Measurements from ENCODE around the gene ZNF169.
"Not testable (repeated sequence)": the region's sequence is repeated elsewhere in the genome, so short reads cannot be mapped to it uniquely, and the experiment has no call there.

ZNF169 gene

GRCh38 chr9:94287877-94288513 is 28.9 kb downstream of the ZNF169 start:
- no peak for DNase-seq

GRCh38 chr9:94289691-94290090 is 30.6 kb downstream of the ZNF169 start:
- no peak for DNase-seq

DNA sequence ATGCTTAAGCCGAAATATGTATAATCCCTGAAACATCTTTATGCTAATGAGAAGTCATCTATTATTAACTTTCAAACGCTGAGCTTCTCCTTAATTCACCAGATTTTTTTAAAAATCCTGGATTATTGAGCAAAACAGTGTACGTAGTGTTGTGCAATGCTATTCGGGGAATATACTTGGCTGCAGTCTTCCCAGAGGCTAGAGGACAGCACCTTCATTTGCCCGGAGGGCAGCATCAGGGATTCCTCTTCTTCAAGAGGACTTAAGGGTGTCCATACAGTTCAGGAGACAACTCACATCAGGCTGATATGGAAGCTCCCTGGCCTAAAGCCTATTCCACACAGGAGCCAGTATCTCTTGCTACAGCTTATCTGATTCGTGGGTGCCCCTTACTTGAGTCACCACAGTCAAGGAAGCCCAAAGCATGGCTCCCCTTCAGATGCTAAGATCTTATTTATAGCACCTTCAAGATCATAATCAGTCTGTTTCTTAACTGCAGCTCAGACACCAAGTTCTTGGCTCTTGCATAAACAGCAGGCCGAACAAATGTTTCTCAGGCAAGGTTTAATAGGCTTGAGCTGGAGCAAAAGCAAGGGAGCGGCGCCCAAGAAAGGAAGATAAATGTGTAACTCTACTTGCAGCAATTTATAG is 40.0 kb downstream of the ZNF169 start:
- no peak for DNase-seq

DNA sequence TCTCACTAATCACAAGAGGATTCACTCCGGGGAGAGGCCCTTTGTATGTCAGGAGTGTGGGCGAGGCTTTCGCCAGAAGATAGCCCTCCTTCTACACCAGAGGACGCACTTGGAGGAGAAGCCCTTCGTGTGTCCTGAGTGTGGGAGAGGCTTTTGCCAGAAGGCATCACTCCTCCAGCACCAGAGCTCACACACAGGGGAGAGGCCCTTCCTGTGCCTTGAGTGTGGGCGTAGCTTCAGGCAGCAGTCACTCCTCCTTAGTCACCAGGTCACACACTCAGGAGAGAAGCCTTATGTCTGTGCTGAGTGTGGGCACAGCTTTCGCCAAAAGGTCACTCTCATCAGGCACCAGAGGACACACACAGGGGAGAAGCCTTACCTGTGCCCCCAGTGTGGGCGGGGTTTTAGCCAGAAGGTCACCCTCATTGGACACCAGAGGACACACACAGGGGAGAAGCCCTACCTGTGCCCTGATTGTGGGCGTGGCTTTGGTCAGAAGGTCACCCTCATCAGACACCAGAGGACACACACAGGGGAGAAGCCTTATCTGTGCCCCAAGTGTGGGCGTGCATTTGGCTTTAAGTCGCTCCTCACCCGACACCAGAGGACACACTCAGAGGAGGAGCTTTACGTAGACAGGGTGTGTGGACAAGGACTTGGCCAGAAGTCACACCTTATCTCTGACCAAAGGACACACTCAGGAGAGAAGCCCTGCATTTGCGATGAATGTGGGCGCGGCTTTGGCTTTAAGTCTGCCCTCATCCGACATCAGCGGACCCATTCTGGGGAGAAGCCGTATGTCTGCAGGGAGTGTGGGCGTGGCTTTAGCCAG is 41.6 kb downstream of the ZNF169 start:
- no peak for DNase-seq

- no peak for DNase-seq
Measured at GRCh38 chr9:94301583-94301982, 42.5 kb downstream of the ZNF169 start.

DNA sequence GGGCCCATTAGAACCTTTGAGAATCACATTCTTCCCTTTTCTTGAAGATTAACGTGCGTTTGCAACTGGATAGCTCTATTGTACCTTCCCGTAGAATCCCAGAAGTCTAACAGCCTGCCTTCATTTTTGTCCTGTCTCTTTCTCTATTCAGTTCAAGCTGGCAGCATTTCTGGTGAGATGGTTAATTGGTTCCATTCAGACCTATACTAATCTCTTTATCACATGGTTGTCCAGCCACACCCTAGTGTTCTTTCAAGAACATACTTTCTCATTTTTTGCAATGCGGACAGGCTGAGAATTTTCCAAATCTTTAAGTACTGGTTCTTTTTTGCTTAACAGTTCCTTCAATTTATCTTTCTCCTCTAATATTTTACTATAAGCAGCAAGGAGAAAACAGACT is 43.3 kb downstream of the ZNF169 start:
- no peak for DNase-seq

- DNase-seq, result no peak
Measured at GRCh38 chr9:94303321-94303720, 44.2 kb downstream of the ZNF169 start.

DNA sequence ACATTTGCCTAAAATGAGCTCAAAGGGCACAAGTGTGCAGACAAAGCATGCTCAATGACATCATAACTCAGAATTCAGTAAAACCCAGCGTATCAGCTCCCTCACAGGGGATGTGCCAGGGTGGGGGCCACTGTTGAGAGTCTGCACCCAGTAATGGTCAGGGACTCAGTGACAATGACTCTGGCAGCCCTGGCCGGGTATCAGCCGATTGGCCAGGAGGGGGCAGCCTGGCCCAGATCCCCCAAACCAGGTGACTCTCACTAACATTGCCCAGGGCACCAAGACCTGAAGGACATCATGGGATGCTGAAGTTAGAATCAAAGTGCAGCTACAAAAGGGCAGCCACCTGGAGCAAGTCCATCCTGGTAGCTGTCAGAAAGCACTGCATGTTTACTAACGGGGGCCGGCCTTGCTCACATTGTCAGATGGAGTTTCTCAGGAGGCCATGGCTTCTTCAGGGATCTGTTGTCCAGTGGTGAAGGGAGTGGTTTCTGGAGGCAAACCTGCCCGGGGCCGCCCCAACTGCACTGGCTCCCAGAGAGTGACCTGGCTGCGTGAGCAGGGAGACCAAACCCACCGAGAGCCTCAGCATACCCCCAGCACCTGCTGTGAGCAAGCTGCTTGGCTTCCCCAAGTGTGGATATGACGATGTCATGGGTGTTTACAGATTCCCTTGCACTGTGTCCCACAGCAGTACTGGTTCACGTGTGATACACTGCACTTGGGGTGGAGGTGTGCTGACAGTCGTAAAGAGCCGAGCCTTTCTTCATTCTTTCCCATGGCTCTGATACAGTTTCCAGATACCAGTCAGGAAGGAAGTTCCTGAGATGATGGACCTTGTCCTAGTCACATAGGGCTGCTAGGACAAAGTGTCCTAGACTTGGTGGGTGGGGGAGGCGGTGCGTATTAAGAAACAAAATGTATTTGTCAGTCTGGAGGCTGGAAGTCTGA is 56.2 kb downstream of the ZNF169 start:
- DNase-seq, result not testable (repeated sequence)

- not testable (repeated sequence) for DNase-seq
Measured at GRCh38 chr9:94316236-94316635, 57.1 kb downstream of the ZNF169 start.

DNA sequence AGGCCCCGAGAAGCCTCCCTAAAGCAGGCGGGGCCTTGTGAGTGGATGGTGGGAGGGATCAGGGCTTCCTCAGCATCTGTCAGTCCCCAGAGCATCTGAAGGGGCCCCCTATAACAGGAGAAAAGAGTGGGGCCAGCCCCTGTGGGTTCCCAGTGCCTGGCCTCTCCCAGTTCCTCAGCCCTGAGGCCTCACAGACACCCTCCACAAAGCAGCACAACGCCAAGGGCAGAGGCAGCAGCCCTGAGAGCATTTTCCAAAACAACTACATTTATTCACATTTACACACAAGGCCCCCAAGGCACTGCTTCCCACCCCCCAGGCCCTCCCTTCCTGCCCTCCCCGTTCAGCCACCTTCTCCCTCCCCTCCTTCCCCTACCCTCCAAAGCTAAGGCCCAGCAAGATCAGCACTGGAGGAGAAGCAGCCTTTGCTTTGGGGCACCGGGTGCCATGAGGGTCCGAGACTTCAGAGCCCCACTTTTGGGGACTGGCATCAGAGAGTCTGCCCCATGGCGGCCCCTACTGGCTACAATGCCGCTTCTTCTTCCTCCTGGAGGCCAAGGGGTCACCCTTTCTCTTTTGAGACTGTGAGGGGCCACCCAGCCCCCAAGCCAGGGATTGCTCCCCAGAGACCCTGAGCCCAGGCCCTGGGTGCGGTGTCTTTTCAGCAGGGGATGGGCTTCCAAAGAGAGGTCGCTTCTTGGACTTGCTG is 59.0 kb downstream of the ZNF169 start:
- DNase-seq, result not testable (repeated sequence)

DNA sequence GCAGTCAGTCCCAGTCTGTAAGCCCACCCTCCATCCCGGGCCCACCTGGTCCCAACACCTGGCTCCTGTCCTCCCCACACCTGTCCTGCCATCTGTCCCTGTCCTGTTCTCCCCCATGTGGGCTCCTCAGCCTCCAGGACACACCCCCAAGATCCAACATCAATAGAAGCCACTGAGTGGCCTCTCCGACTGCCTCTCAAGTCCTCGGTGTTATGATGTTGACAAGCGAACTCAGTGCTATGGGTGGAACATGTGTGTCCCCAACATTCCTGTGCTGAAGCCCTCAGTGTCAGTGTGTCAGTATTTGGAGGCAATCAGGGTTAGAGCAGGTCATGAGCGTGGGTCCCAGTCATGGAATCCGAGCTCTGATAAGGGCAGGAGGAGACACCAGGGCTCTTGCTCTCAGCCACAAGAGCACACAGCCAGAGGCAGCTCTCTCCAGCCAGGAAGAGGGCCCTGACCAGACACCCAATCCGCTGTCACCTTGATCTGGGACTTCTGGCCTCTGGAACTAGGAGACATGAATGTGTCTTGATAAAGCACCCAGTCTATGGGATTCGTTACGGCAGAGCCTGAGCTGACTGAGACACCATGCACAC is 63.3 kb downstream of the ZNF169 start:
- not testable (repeated sequence) for DNase-seq

DNA sequence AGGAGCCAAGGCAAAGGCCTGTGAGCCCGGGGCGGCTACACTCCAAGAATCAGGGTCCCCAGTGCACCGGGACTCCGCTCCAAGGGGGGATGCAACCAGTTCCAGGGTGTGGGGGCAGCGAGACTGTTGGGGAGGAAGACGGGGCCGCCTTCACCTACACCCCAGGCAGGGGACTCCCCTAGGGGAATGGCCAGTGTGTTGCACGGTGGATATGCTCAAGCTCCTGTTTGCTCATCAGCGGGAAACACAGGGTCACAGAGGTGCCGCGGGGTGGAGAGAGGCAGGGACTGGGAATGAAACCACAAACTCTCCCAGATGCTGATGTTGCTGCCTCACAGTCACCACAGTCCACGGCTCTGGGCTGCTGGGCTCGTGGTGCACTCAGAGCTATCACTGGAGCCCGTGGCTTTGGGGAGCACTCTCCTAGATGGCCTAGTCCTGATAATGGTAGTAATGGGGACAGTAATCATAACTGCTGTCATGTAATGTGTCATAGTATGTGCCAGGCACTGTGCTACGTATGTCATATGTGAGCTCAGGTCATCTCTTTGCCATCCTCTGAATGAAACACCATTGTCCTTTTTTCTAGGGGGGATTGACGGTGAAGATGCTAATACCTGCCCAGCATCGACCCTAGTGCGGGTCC is 64.2 kb downstream of the ZNF169 start:
- DNase-seq, result not testable (repeated sequence)

DNA sequence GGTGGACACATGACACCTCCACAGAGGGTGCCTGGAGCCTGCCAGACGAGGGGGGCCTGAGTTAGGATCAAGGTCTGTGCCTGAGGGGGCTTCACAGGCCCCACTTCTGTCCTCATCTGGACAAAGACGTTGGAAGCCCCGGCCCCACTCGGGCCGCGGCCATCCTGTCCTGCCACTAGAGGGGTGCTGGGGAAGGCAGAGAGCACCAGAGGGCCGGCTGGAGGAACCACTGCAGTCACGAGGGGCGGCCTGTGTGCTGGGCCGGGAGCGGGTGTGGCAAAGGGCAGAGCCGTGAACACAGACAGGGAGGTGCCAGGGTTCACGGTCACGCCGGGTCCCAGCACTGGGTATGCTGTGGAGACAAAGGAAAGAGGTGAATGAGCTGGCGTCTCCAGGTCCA is 66.5 kb downstream of the ZNF169 start:
- not testable (repeated sequence) for DNase-seq

DNA sequence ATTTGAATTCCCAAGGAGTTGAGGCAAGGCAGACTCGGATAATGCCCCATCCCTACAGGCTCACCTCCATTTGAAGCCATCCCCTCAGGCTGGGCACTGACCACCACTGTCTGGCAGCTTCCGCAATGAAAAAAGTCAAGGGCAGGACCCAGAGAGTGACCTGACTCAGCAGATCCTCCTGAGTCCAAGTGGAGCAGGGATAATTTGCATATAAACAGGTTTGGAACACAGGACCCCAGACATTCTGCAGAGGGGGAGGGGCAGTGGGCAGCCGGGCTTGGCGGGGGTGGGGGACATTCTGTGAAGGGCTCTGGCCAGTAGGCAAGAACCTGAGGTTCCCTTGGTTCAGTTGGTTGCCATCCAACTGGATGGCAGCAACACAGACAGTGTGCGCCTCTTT is 69.4 kb downstream of the ZNF169 start, which contains the start of gene NUTM2F:
TSS of gene NUTM2F (minus strand) at position 101 of the 400 bp plus-strand sequence. CDS start at position 80, 21 bp downstream.
- not testable (repeated sequence) for DNase-seq

GRCh38 chr9:94336445-94336844 is 77.3 kb downstream of the ZNF169 start:
- not testable (repeated sequence) for DNase-seq

- DNase-seq, result not testable (repeated sequence)
Measured at GRCh38 chr9:94338723-94339122, 79.6 kb downstream of the ZNF169 start.

DNA sequence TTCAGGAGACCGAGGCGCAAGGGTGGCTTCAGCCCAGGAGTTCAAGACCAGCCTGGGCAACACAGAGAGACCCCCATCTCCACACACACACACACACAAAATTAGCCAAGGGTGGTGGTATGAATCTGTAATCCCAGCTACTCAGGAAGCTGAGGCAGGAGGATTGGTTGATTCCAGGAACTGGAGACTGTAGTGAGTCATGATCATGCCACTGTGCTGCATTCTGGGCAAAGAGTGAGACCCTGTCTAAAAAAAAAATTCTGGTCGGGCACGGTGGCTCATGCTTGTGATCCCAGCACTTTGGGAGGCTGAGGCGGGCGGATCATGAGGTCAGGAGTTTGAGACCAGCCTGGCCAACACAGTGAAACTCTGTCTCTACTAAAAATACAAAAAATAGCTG is 80.6 kb downstream of the ZNF169 start:
- not testable (repeated sequence) for DNase-seq

GRCh38 chr9:94340750-94341149 is 81.7 kb downstream of the ZNF169 start:
- not testable (repeated sequence) for DNase-seq

DNA sequence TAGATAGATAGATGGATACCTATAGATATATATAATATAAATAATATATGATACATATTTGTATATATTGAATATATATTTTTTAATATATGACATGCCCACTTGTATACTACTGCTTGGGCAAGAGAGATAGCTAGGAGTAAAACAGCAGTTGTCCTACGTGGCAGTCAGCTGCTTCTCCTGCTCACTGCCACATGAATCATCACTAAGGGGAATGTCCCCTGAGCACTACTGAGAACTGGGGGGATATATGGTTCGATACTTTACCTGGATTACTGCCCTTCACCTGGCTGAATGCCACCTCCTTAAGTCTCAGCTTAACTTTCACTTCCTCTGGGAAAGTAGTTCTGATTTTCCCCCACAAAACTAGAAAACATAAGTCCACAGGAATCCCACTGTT is 82.6 kb downstream of the ZNF169 start:
- not testable (repeated sequence) for DNase-seq

GRCh38 chr9:94347451-94347850 is 88.4 kb downstream of the ZNF169 start:
- DNase-seq, result not testable (repeated sequence)

- DNase-seq, result not testable (repeated sequence)
Measured at GRCh38 chr9:94348754-94349153, 89.7 kb downstream of the ZNF169 start.
